IMR-90 (cell line): ENCODE data around the gene PRICKLE2.

Source experiments
- BHLHE40 ChIP-seq: fragments of 150-350 bp; IDR thresholded peaks from 2 replicates; pipeline ENCODE4 v1.6.1; 2016; ENCODE audit warnings: mild to moderate bottlenecking, low read depth, low read length
- CEBPB ChIP-seq: IDR thresholded peaks from 2 replicates; pipeline ENCODE4 v1.6.1; 2012; ENCODE audit warnings: low read depth, low read length, improper control_type of control experiment
- CHD1 ChIP-seq: IDR thresholded peaks from 2 replicates; pipeline ENCODE4 v1.6.1; 2012; ENCODE audit warnings: low read depth, low read length, improper control_type of control experiment
- CTCF ChIP-seq: conservative IDR thresholded peaks from 2 replicates; pipeline ENCODE4 v1.5.1; 2012; ENCODE audit warnings: mild to moderate bottlenecking, low read depth, low read length, improper control_type of control experiment
- MAFK ChIP-seq: IDR thresholded peaks from 2 replicates; pipeline ENCODE4 v1.6.1; 2012; ENCODE audit warnings: low read depth, low read length, improper control_type of control experiment
- MAZ ChIP-seq: IDR thresholded peaks from 2 replicates; pipeline ENCODE4 v1.6.1; 2012; ENCODE audit warnings: low read depth, mild to moderate bottlenecking, low read length, improper control_type of control experiment, moderate library complexity, borderline replicate concordance
- MXI1 ChIP-seq: IDR thresholded peaks from 2 replicates; pipeline ENCODE4 v1.6.1; 2012; ENCODE audit warnings: low read depth, mild to moderate bottlenecking, low read length, moderate library complexity, borderline replicate concordance
- NFE2L2 ChIP-seq: fragments of 150-350 bp; IDR thresholded peaks from 2 replicates; pipeline ENCODE4 v1.6.1; 2016; ENCODE audit warnings: low read depth, mild to moderate bottlenecking, low read length
- POLR2A ChIP-seq: IDR thresholded peaks from 2 replicates; pipeline ENCODE4 v1.6.1; 2012; ENCODE audit warnings: mild to moderate bottlenecking, low read depth, low read length
- RAD21 ChIP-seq: IDR thresholded peaks from 2 replicates; pipeline ENCODE4 v1.6.1; 2012; ENCODE audit warnings: low read length, improper control_type of control experiment
- RCOR1 ChIP-seq: IDR thresholded peaks from 2 replicates; pipeline ENCODE4 v1.6.1; 2012; ENCODE audit warnings: mild to moderate bottlenecking, low read length, improper control_type of control experiment; ENCODE audit not compliant: insufficient replicate concordance
- RFX5 ChIP-seq: IDR thresholded peaks from 2 replicates; pipeline ENCODE4 v1.8.0; 2012; ENCODE audit warnings: low read depth, mild to moderate bottlenecking, low read length, moderate library complexity
- SMC3 ChIP-seq: fragments of 150-350 bp; IDR thresholded peaks from 2 replicates; pipeline ENCODE4 v1.6.1; 2016; ENCODE audit warnings: low read depth, mild to moderate bottlenecking, antibody characterized with exemption, low read length, moderate library complexity
- TF ChIP-seq, protein P1 (sequence below): fragments of 150-350 bp; IDR thresholded peaks from 2 replicates; pipeline ENCODE4 v1.6.1; 2017; ENCODE audit warnings: mild to moderate bottlenecking, antibody characterized with exemption, low read length, low read depth

DNA sequence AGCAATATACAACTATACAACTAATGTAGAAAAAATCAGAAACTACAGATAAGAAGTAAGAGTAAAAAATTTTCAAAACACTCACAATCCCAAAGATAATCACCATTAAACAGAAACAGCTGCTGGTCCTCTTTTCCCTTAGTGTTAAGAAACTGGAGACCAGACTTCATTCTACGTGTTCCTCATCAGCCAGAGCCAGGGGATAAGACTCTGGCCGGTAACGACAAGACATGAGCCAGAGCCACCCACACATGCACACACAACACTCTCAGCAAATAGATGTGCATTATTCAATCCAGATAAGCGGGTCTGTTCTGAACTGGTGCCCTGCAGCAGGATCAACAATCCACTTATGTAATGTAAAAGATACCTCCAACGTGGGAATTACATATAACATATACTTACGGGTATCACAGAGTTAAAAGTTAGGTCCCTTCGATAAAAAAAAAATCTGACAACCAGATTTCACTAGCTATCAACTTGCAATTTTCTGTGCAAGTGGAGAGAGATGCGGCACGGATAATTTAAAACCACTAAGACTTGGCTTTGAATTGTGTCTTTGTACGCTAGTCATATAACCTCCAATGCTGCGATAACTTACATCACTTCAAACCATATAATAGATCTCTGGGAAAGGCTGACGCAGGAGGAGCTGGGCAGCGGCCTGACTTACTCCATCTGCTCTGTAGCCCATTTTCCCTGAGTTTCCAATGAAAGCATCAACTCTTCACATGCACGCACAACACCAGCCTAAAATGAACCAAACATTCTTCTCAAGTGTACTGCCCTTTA is 17.8 kb downstream of the PRICKLE2 start:
- TF ChIP-seq CTCF (no peak), CEBPB (no peak), POLR2A (no peak), NFE2L2 (no peak), MXI1 (no peak), MAFK (no peak), BHLHE40 (no peak), SMC3 (0 out of 2 replicates have a peak, but pooled peaks have one; percentile 20), RAD21 (no peak), RCOR1 (no peak), MAZ (no peak), RFX5 (no peak), CHD1 (no peak)
- TF ChIP-seq, protein P1, sequence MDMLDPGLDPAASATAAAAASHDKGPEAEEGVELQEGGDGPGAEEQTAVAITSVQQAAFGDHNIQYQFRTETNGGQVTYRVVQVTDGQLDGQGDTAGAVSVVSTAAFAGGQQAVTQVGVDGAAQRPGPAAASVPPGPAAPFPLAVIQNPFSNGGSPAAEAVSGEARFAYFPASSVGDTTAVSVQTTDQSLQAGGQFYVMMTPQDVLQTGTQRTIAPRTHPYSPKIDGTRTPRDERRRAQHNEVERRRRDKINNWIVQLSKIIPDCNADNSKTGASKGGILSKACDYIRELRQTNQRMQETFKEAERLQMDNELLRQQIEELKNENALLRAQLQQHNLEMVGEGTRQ: no peak
